K562 (cell line): Measurements from ENCODE around the gene RABGAP1L. TPM values are rescaled to one million over a fixed set of nuclear protein-coding genes. Genes with fewer than 3 reads are reported as not detected.

Experiments used
- ATAC-seq: fragments of 200-7000 bp; cut with Tn5 transposase; 3 replicates; pipeline ENCODE4 v1.9.1; 2020; ENCODE audit warnings: moderate library complexity
- BruUV-seq: library from RNA; stranded (reverse); fragments of 400-500 nt; replicated peaks from 2 replicates; lab custom pipeline; 2021; lab: Mats Ljungman, UMichigan
- CTCF ChIA-PET: fragments of 300-600 bp; formaldehyde crosslinking; extraction: SDS; loops from one replicate; lab custom pipeline; 2021; ENCODE audit warnings: low intra/inter-chr PET ratio; lab: Yijun Ruan, JAX
- POLR2A ChIA-PET: fragments of 300-600, 350-650 bp; sonication (Branson Sonifier 250); formaldehyde crosslinking; extraction: SDS; loops from one replicate; lab custom pipeline; 2021; ENCODE audit warnings: antibody characterized with exemption, inconsistent platforms; lab: Yijun Ruan, JAX
- DNase-seq, 4 experiments: peaks; one replicate each; pipeline versions ENCODE4 v3.0.0 to v3.0.0-alpha.2; 2011 to 2018; ENCODE audit warnings: low spot score in 3 of 4, mixed read lengths in 3 of 4; ENCODE audit errors: extremely low read depth in 1 of 4
- FAIRE-seq: peaks from 2 replicates; lab custom pipeline; 2011; peaks lifted over from hg19 to GRCh38; lab: Jason Lieb, UNC
- H2AFZ ChIP-seq: 2 replicates; pipeline ENCODE4 v1.6.0; 2011; ENCODE audit warnings: low read depth, low read length, control low read depth, inconsistent platforms
- H3K27ac ChIP-seq: fragments of 200-600 bp; 3 replicates; pipeline ENCODE4 v1.8.0; 2011; ENCODE audit warnings: low read depth, mild to moderate bottlenecking, control low read depth, inconsistent platforms, low read length, moderate library complexity, mixed read lengths; ENCODE audit errors: extremely low read depth
- H3K27me3 ChIP-seq, 2 experiments: fragments of 300-600 bp in 1 of 2; 2 replicates in 1 of 2; 3 replicates in 1 of 2; pipeline versions ENCODE4 v1.6.0 to v1.8.0; 2011; ENCODE audit warnings: inconsistent platforms in 2 of 2, low read length in 2 of 2, mild to moderate bottlenecking in 1 of 2, mixed read lengths in 1 of 2, moderate library complexity in 1 of 2; ENCODE audit not compliant: control insufficient read depth in 2 of 2, insufficient read depth in 2 of 2
- H3K36me3 ChIP-seq: fragments of 300-600 bp; 3 replicates; pipeline ENCODE4 v1.8.0; 2011; ENCODE audit warnings: mild to moderate bottlenecking, low read length, inconsistent platforms; ENCODE audit not compliant: control insufficient read depth, insufficient read depth
- H3K4me1 ChIP-seq, 2 experiments: fragments of 200-600 bp in 1 of 2; replicated peaks in 1 of 2; 2 replicates in 1 of 2; 3 replicates in 1 of 2; pipeline versions ENCODE4 v1.5.1 to v1.8.0; 2011; ENCODE audit warnings: inconsistent platforms in 2 of 2, low read length in 2 of 2, mild to moderate bottlenecking in 1 of 2, mixed read lengths in 1 of 2, moderate library complexity in 1 of 2; ENCODE audit not compliant: control insufficient read depth in 2 of 2, insufficient read depth in 2 of 2
- H3K4me2 ChIP-seq: 2 replicates; pipeline ENCODE4 v1.6.1; 2011; ENCODE audit warnings: low read length, control low read depth, inconsistent platforms, mixed read lengths; ENCODE audit not compliant: insufficient read depth
- H3K4me3 ChIP-seq: fragments of 200-600 bp; sonication (generic), shearing (Covaris generic); 2 replicates; pipeline ENCODE4 v1.5.1; 2016; ENCODE audit warnings: control low read depth, inconsistent platforms
- H3K79me2 ChIP-seq: fragments of 200-600 bp; 3 replicates; pipeline ENCODE4 v1.8.0; 2011; ENCODE audit warnings: low read length, inconsistent platforms; ENCODE audit not compliant: control insufficient read depth, insufficient read depth
- H3K9ac ChIP-seq, 2 experiments: 2 replicates each; pipeline versions ENCODE4 v1.6.0 to v1.6.1; 2011; ENCODE audit warnings: low read depth in 2 of 2, low read length in 2 of 2, control low read depth in 1 of 2, inconsistent platforms in 1 of 2, mild to moderate bottlenecking in 1 of 2, mixed read lengths in 1 of 2; ENCODE audit not compliant: insufficient read depth in 1 of 2
- H3K9me1 ChIP-seq: one replicate; pipeline ENCODE4 v1.6.0; 2011; ENCODE audit warnings: inconsistent platforms, mild to moderate bottlenecking, low read length, moderate library complexity; ENCODE audit not compliant: control insufficient read depth, insufficient read depth
- H3K9me3 ChIP-seq: replicated peaks from 2 replicates; pipeline ENCODE4 v1.5.1; 2011; ENCODE audit warnings: low read depth, low read length, inconsistent platforms; ENCODE audit not compliant: control insufficient read depth, insufficient read depth
- H4K20me1 ChIP-seq: replicated peaks from 2 replicates; pipeline ENCODE4 v1.6.1; 2011; ENCODE audit warnings: low read length, inconsistent platforms, mixed read lengths; ENCODE audit not compliant: control insufficient read depth, insufficient read depth
- CEBPB ChIP-seq: fragments of 450-650 bp; IDR thresholded peaks from 2 replicates; pipeline ENCODE4 v1.6.1; 2016; ENCODE audit warnings: missing genetic modification characterization, missing compliant biosample characterization
- ETS2 ChIP-seq: IDR thresholded peaks from 2 replicates; pipeline ENCODE4 v1.6.1; 2016; ENCODE audit warnings: borderline replicate concordance, missing genetic modification characterization, mild to moderate bottlenecking, moderate library complexity, missing compliant biosample characterization; ENCODE audit not compliant: poor library complexity, severe bottlenecking
- MAFF ChIP-seq: IDR thresholded peaks from 2 replicates; pipeline ENCODE4 v1.6.1; 2012; ENCODE audit warnings: low read length, improper control_type of control experiment
- MCM7 ChIP-seq, 2 experiments: fragments of 450-650 bp; IDR thresholded peaks; 2 replicates each; pipeline ENCODE4 v1.6.1; 2016 to 2018
- SMAD1 ChIP-seq: fragments of 150-350 bp; IDR thresholded peaks from 2 replicates; pipeline ENCODE4 v1.6.1; 2014; ENCODE audit warnings: low read length, low read depth; ENCODE audit not compliant: partially characterized antibody
- ZNF133 ChIP-seq: fragments of 250-450 bp; sonication (Bioruptor Pico); IDR thresholded peaks from 2 replicates; pipeline ENCODE4 v1.4.0; 2020; ENCODE audit warnings: mild to moderate bottlenecking
- ZNF175 ChIP-seq: fragments of 200-800 bp; sonication (Bioruptor generic); IDR thresholded peaks from 2 replicates; pipeline ENCODE4 v1.6.1; 2016; ENCODE audit warnings: low read depth, mild to moderate bottlenecking, missing genetic modification characterization, missing compliant biosample characterization
- ZNF507 ChIP-seq: conservative IDR thresholded peaks from 2 replicates; pipeline ENCODE4 v1.6.1; 2017; ENCODE audit warnings: missing genetic modification characterization, missing compliant biosample characterization
- ZNF766 ChIP-seq: fragments of 200-800 bp; sonication (Bioruptor generic); conservative IDR thresholded peaks from 2 replicates; pipeline ENCODE4 v1.6.1; 2016; ENCODE audit warnings: missing genetic modification characterization, missing compliant biosample characterization
- in situ Hi-C: fragments of 300-500 bp; cut with MboI; formaldehyde crosslinking; loops from 4 replicates; pipeline ENCODE4 v1.15.0; 2018; ENCODE audit warnings: inconsistent platforms, mixed read lengths
- intact Hi-C: fragments of 100-400 bp; cut with micrococcal nuclease; formaldehyde crosslinking; loops from 2 replicates; pipeline ENCODE4 v1.14.2; 2022
- polyA plus RNA-seq, 8 experiments: library from polyadenylated mRNA; depleted of rRNA in 4 of 8; stranded (reverse) in 5 of 8; unstranded in 3 of 8; fragments of >200 nt; fragmentation: Nextera tagmentation in 2 of 8; fragmentation: Illumina TruSeq in 1 of 8; extraction: Ambion mirVana in 2 of 8; extraction: Trizol in 1 of 8; gene quantifications; 2 replicates each; pipeline versions ENCODE4 v1.2.1 to v1.2.3, GENCODE V29; 2011 to 2014; ENCODE audit warnings: inconsistent platforms in 1 of 8, missing spikeins in 1 of 8
- total RNA-seq, 7 experiments: library from RNA; depleted of rRNA in 6 of 7; stranded (reverse); fragments of >200 nt in 6 of 7; fragmentation: Illumina TruSeq in 2 of 7; extraction: Trizol in 2 of 7; gene quantifications; 2 replicates each; pipeline versions ENCODE4 v1.2.1 to v1.2.3, GENCODE V29; 2011 to 2021; ENCODE audit warnings: low replicate concordance in 1 of 7

The RABGAP1L gene
- total and polyA plus RNA-seq, 9 of the 15 experiments (the other 6 are each of a cell fraction or from before 2014, with no cell fraction given), result 16.5 to 44.9 (median 26.7) TPM

- Histone ChIP-seq H3K79me2 (no peaks in the 10 kb centered on the region), H3K9me1 (no peaks in the 10 kb centered on the region), H2AFZ (no peak overlapping the region), H3K4me1 (no peaks in the 10 kb centered on the region), H4K20me1 (no peaks in the 10 kb centered on the region), H3K4me2 (no peak overlapping the region), H3K9ac (no peak overlapping the region), H3K4me3 (no peak overlapping the region), H3K27me3 (no peaks in the 10 kb centered on the region), H3K9me3 (no peaks in the 10 kb centered on the region), H3K27ac (no peak overlapping the region), H3K36me3 (peaks cover 10% of the 10 kb centered on the region; the same call in 1 of the 3 replicates)
- ATAC-seq, result no peak
- CTCF ChIA-PET, result interaction anchor here (1.0 kb wide), 1 partner anchor 470 kb away, joined by 5 read pairs; no protein-coding TSS in a partner anchor
- no peak for TF ChIP-seq ZNF507 (tag)
- TF ChIP-seq SMAD1, result no peak
- no peak for TF ChIP-seq MAFF
- TF ChIP-seq ETS2 (tag), result no peak
- no peak for TF ChIP-seq CEBPB
- no peak for TF ChIP-seq MCM7 (IDR thresholded peaks at IDR 0.05)
- no peak for TF ChIP-seq ZNF133 (CRISPR knock-in tag)
- TF ChIP-seq ZNF175, result no peak
- no peak for TF ChIP-seq ZNF766 (CRISPR knock-in tag)
- intact Hi-C loops (no loop called here), in situ Hi-C loops (loop anchor here (25.0 kb wide), 1 partner anchor 714 kb away; the partner anchor contains the start of gene CACYBP)
- POLR2A ChIA-PET, result interaction anchor here (1.8 kb wide), 1 partner anchor 11 kb away, joined by 7 read pairs; no protein-coding TSS in a partner anchor
- BruUV-seq, result no TSS peak
- DNase-seq, result no peak
- FAIRE-seq, result no peak
These were observed 114.5 kb downstream of the RABGAP1L start for GRCh38 chr1:174273776-174274175.
